ENCODE measurements around the gene CA4.
"Not testable (repeated sequence)": the region's sequence is repeated elsewhere in the genome, so short reads cannot be mapped to it uniquely, and the experiment has no call there.

CA4 gene

GRCh38 chr17:60149691-60150582 lies at the start of gene CA4:
Gene CA4, plus strand, starts transcription at chr17:60149973. Its CDS starts 62 bp downstream, at chr17:60150035.
- FAIRE-seq (no peak), DNase-seq (ENCODE audit: extremely low spot score, insufficient read length, low read depth) (no peak)

GRCh38 chr17:60100577-60100976 lies 49.2 kb upstream of the CA4 start:
- FAIRE-seq; DNase-seq (ENCODE audit: extremely low spot score, insufficient read length, low read depth): not testable (repeated sequence)

GRCh38 chr17:60102015-60102631 lies 47.6 kb upstream of the CA4 start:
- not testable (repeated sequence) for DNase-seq (ENCODE audit: extremely low spot score, insufficient read length, low read depth)
- FAIRE-seq, result peak; percentile 50

- no peak for FAIRE-seq
- no peak for DNase-seq (ENCODE audit: extremely low spot score, insufficient read length, low read depth)
Measured at GRCh38 chr17:60102632-60103096, 47.1 kb upstream of the CA4 start.

GRCh38 chr17:60103957-60104356 lies 45.8 kb upstream of the CA4 start:
- no peak for FAIRE-seq
- DNase-seq (ENCODE audit: extremely low spot score, insufficient read length, low read depth), result no peak

GRCh38 chr17:60106340-60107059 lies 43.3 kb upstream of the CA4 start:
- DNase-seq (ENCODE audit: extremely low spot score, insufficient read length, low read depth) (no peak), FAIRE-seq (peak; percentile 62)

GRCh38 chr17:60107526-60108257 lies 42.1 kb upstream of the CA4 start:
- FAIRE-seq (no peak), DNase-seq (ENCODE audit: extremely low spot score, insufficient read length, low read depth) (no peak)

GRCh38 chr17:60108309-60108708 lies 41.5 kb upstream of the CA4 start:
- FAIRE-seq; DNase-seq (ENCODE audit: extremely low spot score, insufficient read length, low read depth): not testable (repeated sequence)

- FAIRE-seq (no peak), DNase-seq (ENCODE audit: extremely low spot score, insufficient read length, low read depth) (no peak)
Measured at GRCh38 chr17:60108712-60109111, 41.1 kb upstream of the CA4 start.

- no peak for FAIRE-seq
- DNase-seq (ENCODE audit: extremely low spot score, insufficient read length, low read depth), result no peak
Measured at GRCh38 chr17:60109161-60109560, 40.6 kb upstream of the CA4 start.

GRCh38 chr17:60110586-60110985 lies 39.2 kb upstream of the CA4 start:
- no peak for DNase-seq (ENCODE audit: extremely low spot score, insufficient read length, low read depth)
- FAIRE-seq, result no peak

GRCh38 chr17:60111661-60112060 lies 38.1 kb upstream of the CA4 start:
- FAIRE-seq, result peak; percentile 97
- not testable (repeated sequence) for DNase-seq (ENCODE audit: extremely low spot score, insufficient read length, low read depth)

- DNase-seq (ENCODE audit: extremely low spot score, insufficient read length, low read depth); FAIRE-seq: not testable (repeated sequence)
Measured at GRCh38 chr17:60115364-60115763, 34.4 kb upstream of the CA4 start.

GRCh38 chr17:60116196-60116595 lies 33.6 kb upstream of the CA4 start:
- not testable (repeated sequence) for FAIRE-seq; DNase-seq (ENCODE audit: extremely low spot score, insufficient read length, low read depth)

- peak; percentile 47 for FAIRE-seq
- DNase-seq (ENCODE audit: extremely low spot score, insufficient read length, low read depth), result not testable (repeated sequence)
Measured at GRCh38 chr17:60119162-60119561, 30.6 kb upstream of the CA4 start.

- not testable (repeated sequence) for FAIRE-seq; DNase-seq (ENCODE audit: extremely low spot score, insufficient read length, low read depth)
Measured at GRCh38 chr17:60119807-60120748, 29.7 kb upstream of the CA4 start.

- no peak for FAIRE-seq
- no peak for DNase-seq (ENCODE audit: extremely low spot score, insufficient read length, low read depth)
Measured at GRCh38 chr17:60127068-60128064, 22.4 kb upstream of the CA4 start.

All from GM18507 (cell line).